ENCODE data around the gene POLD3. TPM values are rescaled to one million over a fixed set of nuclear protein-coding genes. Genes with fewer than 3 reads are reported as not detected.

The POLD3 gene
- polyA plus RNA-seq, 1 donor from 2014 or later = 16.8 TPM

DNA sequence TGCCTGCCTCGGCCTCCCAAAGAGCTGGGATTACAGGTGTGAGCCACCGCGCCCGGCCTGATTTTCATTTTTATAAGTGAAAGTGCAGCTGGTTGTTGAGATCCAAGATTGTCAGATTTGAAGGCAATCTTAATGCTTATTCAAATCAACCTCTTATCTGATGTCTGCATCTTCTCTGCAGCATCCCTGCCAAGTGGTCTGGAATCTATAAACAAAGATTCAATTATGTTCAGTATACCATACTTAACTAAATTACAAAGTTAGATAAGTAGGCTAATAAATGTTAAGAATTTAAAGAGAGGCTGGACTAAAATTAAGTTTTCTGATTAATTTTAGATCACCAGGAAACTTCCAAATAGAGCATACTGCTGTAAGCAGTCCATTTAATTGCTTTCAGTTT is 53.8 kb downstream of the POLD3 start:
- Histone ChIP-seq H3K4me3 (ENCODE audit: low read length) (no peak overlapping the region), H3K27ac (ENCODE audit: low read length) (no peak overlapping the region), H3K9me3 (ENCODE audit: low read length) (no peaks in the 10 kb centered on the region), H3K79me2 (replicated peaks; ENCODE audit: insufficient read depth, low read length) (no peaks in the 10 kb centered on the region), H3K9me2 (ENCODE audit: insufficient read depth, low read length) (no peaks in the 10 kb centered on the region), H3K27me3 (ENCODE audit: insufficient read depth, low read depth, low read length) (no peaks in the 10 kb centered on the region), H3F3A (ENCODE audit: insufficient read depth, low read length, poor library complexity, severe bottlenecking) (no peaks in the 10 kb centered on the region), H3K9ac (ENCODE audit: low read length) (no peak overlapping the region), H3K36me3 (ENCODE audit: insufficient read depth, low read length) (no peaks in the 10 kb centered on the region), H4K20me1 (ENCODE audit: insufficient read depth) (no peaks in the 10 kb centered on the region), H2AFZ (ENCODE audit: low read depth, low read length) (no peak overlapping the region), H3K4me2 (ENCODE audit: low read length) (no peak overlapping the region)
- no peak for TF ChIP-seq POLR2AphosphoS5 (IDR thresholded peaks at IDR 0.05)
- no peak for TF ChIP-seq EZH2 (IDR thresholded peaks at IDR 0.05; ENCODE audit: borderline replicate concordance, insufficient read depth, low read length, poor library complexity, severe bottlenecking)
- no peak for TF ChIP-seq TAF1 (IDR thresholded peaks at IDR 0.05; ENCODE audit: low read depth)
- no peak for TF ChIP-seq MXI1 (conservative IDR thresholded peaks at IDR 0.05; ENCODE audit: poor library complexity, severe bottlenecking)
- no peak for TF ChIP-seq RAD21 (conservative IDR thresholded peaks at IDR 0.05)
- TF ChIP-seq, protein P1, sequence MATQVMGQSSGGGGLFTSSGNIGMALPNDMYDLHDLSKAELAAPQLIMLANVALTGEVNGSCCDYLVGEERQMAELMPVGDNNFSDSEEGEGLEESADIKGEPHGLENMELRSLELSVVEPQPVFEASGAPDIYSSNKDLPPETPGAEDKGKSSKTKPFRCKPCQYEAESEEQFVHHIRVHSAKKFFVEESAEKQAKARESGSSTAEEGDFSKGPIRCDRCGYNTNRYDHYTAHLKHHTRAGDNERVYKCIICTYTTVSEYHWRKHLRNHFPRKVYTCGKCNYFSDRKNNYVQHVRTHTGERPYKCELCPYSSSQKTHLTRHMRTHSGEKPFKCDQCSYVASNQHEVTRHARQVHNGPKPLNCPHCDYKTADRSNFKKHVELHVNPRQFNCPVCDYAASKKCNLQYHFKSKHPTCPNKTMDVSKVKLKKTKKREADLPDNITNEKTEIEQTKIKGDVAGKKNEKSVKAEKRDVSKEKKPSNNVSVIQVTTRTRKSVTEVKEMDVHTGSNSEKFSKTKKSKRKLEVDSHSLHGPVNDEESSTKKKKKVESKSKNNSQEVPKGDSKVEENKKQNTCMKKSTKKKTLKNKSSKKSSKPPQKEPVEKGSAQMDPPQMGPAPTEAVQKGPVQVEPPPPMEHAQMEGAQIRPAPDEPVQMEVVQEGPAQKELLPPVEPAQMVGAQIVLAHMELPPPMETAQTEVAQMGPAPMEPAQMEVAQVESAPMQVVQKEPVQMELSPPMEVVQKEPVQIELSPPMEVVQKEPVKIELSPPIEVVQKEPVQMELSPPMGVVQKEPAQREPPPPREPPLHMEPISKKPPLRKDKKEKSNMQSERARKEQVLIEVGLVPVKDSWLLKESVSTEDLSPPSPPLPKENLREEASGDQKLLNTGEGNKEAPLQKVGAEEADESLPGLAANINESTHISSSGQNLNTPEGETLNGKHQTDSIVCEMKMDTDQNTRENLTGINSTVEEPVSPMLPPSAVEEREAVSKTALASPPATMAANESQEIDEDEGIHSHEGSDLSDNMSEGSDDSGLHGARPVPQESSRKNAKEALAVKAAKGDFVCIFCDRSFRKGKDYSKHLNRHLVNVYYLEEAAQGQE (IDR thresholded peaks at IDR 0.05; ENCODE audit: borderline replicate concordance) = no peak
- no peak for TF ChIP-seq EP300 (conservative IDR thresholded peaks at IDR 0.05; ENCODE audit: poor library complexity, severe bottlenecking)
- TF ChIP-seq, protein P2, sequence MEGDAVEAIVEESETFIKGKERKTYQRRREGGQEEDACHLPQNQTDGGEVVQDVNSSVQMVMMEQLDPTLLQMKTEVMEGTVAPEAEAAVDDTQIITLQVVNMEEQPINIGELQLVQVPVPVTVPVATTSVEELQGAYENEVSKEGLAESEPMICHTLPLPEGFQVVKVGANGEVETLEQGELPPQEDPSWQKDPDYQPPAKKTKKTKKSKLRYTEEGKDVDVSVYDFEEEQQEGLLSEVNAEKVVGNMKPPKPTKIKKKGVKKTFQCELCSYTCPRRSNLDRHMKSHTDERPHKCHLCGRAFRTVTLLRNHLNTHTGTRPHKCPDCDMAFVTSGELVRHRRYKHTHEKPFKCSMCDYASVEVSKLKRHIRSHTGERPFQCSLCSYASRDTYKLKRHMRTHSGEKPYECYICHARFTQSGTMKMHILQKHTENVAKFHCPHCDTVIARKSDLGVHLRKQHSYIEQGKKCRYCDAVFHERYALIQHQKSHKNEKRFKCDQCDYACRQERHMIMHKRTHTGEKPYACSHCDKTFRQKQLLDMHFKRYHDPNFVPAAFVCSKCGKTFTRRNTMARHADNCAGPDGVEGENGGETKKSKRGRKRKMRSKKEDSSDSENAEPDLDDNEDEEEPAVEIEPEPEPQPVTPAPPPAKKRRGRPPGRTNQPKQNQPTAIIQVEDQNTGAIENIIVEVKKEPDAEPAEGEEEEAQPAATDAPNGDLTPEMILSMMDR (IDR thresholded peaks at IDR 0.05; ENCODE audit: poor library complexity, severe bottlenecking) = no peak
- no peak for TF ChIP-seq SMC3 (conservative IDR thresholded peaks at IDR 0.05; ENCODE audit: poor library complexity)

DNA sequence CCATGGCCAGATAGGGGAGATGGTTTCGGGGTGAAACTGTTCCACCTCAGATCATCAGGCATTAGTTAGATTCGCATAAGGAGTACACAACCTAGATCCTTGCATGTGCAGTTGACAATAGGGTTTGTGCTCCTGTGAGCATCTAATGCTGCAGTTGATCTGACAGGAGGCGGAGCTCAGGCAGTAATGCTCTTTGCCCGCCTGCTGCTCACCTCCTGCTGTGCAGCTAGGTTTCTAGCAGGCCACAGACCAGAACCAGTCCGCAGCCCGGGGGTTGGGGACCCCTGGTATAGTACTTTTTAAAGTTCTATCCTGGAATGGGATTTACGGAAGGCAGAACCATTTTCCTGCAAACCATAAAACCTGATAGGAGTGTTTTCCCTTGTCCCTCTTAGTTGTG is 54.6 kb downstream of the POLD3 start:
- no peak overlapping the region for H3K4me2 ChIP-seq (ENCODE audit: low read length)
- H3K9me2 ChIP-seq (ENCODE audit: insufficient read depth, low read length) = no peaks in the 10 kb centered on the region
- no peaks in the 10 kb centered on the region for H3K9me3 ChIP-seq (ENCODE audit: low read length)
- H3K36me3 ChIP-seq (ENCODE audit: insufficient read depth, low read length) = no peaks in the 10 kb centered on the region
- H3F3A ChIP-seq (ENCODE audit: insufficient read depth, low read length, poor library complexity, severe bottlenecking) = no peaks in the 10 kb centered on the region
- TF ChIP-seq, protein P2 (IDR thresholded peaks at IDR 0.05; ENCODE audit: poor library complexity, severe bottlenecking) = no peak
- TF ChIP-seq RAD21 (conservative IDR thresholded peaks at IDR 0.05) = no peak
- no peak for TF ChIP-seq SMC3 (conservative IDR thresholded peaks at IDR 0.05; ENCODE audit: poor library complexity)
- no peak for TF ChIP-seq EP300 (conservative IDR thresholded peaks at IDR 0.05; ENCODE audit: poor library complexity, severe bottlenecking)
- TF ChIP-seq POLR2AphosphoS5 (IDR thresholded peaks at IDR 0.05) = no peak
- no peak for TF ChIP-seq TAF1 (IDR thresholded peaks at IDR 0.05; ENCODE audit: low read depth)
- TF ChIP-seq EZH2 (IDR thresholded peaks at IDR 0.05; ENCODE audit: borderline replicate concordance, insufficient read depth, low read length, poor library complexity, severe bottlenecking) = no peak
- TF ChIP-seq MXI1 (conservative IDR thresholded peaks at IDR 0.05; ENCODE audit: poor library complexity, severe bottlenecking) = no peak
- TF ChIP-seq, protein P1 (IDR thresholded peaks at IDR 0.05; ENCODE audit: borderline replicate concordance) = no peak
- H3K79me2 ChIP-seq (replicated peaks; ENCODE audit: insufficient read depth, low read length) = no peaks in the 10 kb centered on the region
- no peak overlapping the region for H3K27ac ChIP-seq (ENCODE audit: low read length)
- no peak overlapping the region for H2AFZ ChIP-seq (ENCODE audit: low read depth, low read length)
- no peaks in the 10 kb centered on the region for H3K27me3 ChIP-seq (ENCODE audit: insufficient read depth, low read depth, low read length)
- H3K4me3 ChIP-seq (ENCODE audit: low read length) = no peak overlapping the region
- H3K9ac ChIP-seq (ENCODE audit: low read length) = no peak overlapping the region
- no peaks in the 10 kb centered on the region for H4K20me1 ChIP-seq (ENCODE audit: insufficient read depth)
